ENCODE measurements around the gene CLCN2.

CLCN2 gene

DNA sequence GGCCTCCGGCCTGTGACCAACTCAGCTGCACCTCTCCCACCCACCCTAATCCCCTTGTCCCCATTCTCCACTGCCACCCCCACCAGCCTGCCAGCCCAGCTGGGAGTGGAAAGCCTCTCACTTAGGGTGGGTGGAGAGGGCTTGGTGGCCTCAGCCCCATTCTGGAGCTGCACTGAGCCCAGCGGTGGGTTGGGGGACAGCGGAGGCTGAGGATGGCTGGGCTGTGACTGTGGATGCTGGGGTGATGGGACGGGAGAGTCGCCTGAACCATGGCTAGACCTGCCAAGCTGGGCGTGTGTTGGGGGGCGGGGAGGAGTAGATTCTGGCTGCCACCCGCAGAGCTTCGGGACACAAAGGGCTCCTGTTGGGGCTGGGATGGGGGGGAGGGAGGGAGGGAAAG lies 1.8 kb downstream of the CLCN2 start:
- no peak for DNase-seq

DNA sequence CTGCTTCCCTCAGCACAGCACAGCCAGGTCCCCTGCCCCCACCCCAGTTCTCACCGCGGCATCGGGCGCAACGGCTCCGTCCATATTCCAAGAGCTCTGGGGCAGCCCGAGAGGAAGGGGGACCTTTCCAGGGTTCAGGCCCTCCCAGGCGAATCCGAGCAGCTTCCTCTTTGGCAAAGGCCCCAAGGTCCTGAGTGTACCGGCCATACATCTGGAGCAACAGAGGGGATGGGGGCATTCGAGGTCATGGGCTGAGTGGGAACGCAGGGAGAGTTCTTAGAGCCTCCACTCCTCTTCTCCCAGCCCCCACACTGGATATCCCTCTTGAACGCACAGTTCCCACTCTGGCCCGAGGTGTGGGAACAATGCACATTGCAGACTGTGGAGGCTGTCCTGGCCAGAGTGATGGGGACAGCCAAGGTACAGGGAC lies 2.5 kb downstream of the CLCN2 start:
- DNase-seq = no peak

DNA sequence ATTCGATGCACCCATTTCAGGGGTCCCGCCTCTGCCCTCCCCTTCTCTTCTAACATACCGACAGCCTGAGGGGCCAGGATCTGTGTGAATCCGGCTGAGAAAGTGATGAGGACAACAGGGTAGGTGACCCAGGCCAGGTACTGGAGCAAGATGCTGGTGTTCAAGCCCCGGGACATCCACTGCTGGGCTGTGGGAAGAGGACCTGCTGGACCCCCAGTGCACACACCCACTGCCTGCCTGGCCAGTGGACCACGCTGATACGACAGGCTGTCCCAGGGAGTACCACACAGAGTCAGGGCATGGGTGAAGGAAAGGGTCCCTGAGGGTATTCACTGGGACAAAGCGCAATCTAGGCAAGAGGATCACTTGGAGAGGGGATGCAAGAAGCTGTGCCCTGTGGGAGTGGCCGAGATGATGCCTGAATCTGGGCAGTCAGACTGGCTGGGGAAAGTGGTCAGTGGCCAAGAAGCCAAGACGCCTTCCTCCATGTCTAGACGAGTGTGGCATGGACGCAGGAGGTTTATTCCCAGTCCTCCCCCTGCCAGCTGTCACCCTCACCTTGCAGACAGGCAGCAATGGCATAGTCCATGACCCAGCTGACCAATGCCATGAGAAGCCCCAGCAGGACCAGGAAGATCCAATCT lies 3.2 kb downstream of the CLCN2 start:
- DNase-seq = no peak

DNA sequence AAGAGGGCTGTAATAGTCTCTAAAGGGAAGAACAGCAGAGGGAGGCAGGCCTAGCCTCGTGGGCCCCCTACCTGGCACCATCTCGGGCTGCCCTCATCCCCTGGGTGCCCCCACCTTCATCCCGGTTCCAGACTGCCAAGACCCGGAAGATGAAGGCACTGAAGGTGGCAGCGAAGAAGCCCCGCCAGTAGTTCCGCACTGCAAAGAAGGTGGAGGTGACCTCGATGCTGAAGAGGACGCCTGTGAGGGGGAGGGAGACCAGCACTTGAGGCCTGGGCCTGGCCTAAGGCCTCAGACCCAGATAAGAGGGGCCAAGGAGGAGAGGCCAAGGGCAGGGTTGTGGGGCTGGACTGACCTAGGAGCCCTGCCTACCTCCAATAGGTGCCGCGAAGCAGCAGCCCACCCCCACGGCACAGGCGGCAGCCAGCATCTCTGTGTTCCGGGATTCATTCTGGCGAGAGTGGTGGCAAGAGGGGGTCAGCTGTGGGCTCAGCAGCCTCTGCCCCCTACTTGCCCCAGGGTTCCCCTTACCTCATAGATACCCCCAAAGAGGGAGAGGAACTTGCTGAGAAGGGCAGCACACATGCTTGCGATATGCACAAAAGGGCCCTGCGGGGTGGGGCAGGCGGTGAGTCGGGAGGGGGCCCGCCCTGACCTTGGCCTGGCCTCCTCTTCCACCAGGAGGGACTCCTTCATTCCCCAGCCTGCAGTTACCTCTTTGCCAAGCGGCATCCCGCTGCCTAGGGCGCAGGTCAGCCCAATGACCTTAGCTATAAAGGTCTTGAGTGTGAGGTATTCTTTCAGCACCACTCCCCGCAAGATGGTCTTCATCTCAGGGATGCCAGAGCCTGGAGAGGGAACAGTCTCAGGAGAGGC lies 3.9 kb downstream of the CLCN2 start:
- DNase-seq = no peak

DNA sequence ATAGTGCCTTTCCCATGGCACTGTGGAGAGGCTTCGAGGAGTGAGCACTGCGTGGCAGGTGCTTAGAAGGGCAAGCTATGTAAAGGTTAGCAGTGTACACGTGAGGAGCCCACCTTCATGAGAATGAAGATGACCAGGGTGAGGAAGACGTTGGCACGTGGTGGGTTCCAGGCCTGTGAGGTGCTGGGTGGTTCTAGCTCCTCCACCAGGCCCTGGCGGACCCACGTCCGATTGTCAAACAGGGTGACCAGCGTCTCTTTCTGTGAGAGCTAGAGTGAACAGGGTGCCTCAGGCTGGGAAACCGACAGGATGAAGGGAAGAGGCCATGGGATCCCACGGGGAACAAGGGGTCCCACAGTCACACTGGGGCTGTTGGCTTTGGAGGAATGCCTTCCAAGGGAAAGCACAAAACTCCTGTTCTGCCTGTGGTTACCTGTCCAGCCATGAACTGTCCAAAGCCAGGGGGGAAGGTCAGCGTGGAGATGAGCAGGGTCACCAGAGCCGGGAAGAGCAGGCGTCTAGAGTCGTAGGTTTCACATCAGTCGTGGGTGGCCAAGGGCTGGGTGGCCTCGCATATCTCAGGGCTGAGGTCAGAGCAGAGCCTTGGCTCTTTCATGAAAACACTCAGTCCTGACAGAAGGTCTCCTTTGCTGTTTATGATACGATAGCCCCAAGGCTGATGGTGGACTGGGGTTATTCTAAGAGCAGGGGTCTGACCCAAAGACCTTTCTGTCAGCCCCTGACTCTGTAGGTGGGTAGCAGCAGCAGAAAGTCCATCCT lies 6.0 kb downstream of the CLCN2 start:
- no peak for DNase-seq

DNA sequence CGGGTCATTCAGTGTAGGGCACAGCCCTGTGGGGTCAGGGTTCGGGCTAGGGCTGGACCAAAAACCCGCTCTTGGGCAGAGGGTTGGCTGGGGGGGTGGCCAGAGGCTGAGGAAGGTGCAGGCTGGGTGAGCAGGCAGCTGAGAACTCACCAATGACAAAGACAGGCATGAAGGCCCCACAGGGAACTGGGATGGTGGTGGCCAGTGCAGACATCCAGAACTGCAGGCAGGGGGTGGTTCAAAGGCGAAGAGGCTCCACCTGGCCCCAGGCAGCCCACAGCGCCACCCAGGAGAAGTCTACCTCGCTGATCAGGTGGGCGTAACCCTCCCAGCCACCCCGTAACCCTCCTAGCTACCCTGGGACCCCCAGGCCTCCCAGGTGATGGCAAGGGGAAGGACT lies 6.7 kb downstream of the CLCN2 start:
- DNase-seq = no peak

DNA sequence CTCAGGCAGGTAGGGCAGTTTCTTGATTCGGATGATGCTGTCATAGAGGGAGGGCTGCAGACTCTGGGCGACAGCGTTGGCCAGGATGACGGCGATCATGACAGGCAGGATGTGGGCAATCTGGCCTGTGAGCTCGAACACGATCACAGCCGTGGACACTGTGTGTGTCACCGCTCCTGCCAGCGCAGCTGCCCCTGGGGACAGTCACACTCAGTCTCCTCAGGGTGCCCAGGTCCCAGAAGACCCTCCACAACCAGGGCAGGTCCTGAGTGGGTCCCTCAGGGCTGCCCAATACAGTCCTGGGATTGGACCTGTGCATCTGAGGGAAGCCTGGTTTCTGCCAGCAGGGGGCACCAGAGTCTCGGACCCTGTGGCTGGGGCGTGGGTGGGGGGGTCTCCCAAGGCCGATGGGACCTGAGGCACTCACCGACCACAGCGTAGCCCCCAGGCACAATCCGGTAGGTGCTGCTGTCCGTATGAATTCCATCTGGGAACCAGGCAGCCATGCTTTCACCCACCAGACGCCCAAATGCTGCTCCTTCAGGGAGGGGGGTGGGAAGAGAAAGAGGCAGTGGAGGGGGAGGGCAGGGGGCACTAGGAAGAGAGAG lies 7.2 kb downstream of the CLCN2 start:
- DNase-seq = peak; percentile 60

DNA sequence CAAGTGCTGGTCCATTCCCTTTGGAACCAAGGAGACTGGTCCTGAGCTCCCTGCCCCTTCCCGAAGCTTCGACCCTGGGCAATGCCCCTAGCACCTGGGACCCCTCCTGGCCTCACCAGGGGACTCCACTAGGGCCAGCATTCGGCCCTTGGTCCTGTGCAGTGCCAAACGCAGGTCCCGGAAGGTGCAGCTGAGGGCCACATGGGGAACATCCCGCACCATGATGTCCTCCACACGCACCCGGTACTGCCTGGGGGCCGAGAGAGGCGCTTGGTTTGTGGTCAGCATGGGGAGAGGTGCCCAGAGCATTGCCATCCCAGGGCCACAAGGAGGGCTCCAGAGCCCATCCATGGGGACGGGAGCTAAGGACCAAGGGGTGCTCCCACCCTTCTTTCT lies 7.9 kb downstream of the CLCN2 start:
- DNase-seq = no peak

DNA sequence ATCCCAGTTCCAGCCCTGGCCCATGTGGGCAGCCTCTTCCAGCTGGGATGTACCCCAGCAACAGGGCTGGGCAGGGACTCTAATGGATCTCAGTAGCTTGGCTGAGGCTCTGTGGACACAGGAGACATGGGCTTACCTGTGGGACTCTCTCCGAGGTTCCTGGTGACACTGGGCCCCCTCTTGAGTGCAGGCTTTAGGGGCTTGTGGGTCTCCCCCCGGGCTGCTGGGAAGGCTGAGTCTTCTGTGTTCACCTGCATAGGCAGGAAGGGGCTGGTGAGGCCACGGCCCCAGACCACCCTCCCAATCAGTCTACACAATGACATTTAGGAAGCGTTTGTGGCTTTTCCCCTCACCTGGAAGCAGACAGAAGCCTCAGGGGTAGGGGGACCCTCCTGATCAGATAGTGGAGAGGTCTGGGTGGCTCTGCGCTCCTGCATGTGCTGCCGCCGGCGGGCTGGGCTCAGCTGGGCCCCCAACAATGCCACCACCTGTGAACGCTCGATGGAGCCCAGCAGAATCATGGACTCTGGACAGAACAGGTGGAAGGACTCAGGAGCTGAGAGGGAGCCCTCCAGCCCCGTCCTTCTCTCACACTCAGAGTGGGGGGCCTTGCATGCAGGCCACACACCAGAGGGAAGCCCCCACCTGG lies 8.4 kb downstream of the CLCN2 start:
- DNase-seq = no peak

DNA sequence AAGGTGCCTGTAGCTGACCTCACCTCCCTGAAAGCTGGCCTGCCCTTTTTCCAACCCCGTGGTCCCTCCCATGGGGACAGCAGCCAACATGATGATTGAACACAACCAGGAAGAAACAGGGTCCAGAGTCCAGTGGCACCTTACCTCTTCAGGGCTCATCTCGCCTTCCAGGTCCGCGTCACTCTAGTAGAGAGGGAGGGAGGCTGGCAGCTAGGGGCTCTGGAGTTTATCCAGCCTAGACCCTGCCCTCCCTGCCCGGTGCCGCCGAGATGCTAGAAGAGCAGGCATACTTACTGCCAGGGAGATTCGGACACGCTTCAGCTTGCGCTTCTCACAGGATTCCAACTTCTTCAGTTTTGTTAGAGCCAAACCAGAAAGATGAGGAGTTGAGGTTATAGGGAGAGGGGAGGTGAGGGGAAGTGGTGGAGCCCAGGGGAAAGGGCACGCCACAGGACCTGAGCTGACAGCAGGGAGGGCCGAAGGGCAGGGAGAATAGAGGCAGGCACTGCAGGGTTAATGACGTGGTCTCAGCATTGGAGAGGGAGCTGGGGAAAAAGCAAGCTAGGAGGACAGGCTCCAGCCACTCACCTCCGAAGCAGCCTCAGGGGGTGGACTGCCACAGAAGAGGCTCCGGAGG lies 9.1 kb downstream of the CLCN2 start:
- DNase-seq = no peak

DNA sequence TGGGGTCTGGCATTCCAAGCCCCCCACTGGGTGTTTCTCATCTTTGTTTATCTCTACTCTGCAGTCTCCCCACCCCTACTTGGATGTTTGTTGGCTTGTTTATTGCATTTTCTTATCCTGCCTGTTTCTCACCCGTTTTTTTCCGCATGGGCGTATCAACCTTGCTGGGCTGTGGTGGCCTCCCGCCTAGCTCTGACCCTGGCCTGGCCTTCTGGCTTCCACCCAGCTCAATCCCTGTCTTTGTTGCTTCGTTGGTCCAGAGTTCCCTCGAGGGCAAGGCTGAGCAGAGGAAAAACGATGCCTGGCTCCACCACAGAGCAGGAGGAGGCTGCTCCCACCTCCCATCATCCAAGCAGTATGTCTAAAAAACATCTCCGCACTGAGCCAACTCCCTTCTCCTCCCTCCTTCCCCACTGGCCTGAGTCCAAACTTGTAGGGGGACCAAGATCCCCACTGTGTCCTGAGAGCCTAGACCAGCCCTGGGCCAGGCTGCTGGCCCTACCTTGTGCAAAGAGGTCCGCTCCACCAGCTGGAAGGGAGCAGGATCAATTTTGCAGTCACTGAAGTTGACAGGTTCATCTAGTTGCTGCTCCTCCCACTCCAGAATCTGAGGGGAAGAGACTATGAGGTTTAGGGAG lies 9.8 kb downstream of the CLCN2 start:
- DNase-seq = no peak

DNA sequence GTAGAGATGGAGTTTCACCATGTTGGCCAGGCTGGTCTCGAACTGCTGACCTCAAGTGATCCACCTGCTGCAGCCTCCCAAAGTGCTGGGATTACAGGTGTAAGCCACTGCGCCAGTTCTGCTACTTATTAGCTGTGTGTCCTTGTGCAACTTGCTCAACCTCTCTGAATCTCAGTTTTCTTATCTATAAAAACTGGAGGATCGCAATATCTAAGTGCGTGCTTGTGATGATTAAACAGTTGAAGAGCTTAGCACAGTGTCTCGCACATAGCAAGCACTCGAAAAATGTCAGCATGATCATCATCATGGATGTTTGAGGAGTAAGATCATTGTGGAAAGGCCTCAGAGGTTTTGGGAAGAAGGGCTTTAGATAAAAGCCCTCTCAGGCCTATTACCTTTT lies 10.8 kb downstream of the CLCN2 start:
- DNase-seq = no peak

DNA sequence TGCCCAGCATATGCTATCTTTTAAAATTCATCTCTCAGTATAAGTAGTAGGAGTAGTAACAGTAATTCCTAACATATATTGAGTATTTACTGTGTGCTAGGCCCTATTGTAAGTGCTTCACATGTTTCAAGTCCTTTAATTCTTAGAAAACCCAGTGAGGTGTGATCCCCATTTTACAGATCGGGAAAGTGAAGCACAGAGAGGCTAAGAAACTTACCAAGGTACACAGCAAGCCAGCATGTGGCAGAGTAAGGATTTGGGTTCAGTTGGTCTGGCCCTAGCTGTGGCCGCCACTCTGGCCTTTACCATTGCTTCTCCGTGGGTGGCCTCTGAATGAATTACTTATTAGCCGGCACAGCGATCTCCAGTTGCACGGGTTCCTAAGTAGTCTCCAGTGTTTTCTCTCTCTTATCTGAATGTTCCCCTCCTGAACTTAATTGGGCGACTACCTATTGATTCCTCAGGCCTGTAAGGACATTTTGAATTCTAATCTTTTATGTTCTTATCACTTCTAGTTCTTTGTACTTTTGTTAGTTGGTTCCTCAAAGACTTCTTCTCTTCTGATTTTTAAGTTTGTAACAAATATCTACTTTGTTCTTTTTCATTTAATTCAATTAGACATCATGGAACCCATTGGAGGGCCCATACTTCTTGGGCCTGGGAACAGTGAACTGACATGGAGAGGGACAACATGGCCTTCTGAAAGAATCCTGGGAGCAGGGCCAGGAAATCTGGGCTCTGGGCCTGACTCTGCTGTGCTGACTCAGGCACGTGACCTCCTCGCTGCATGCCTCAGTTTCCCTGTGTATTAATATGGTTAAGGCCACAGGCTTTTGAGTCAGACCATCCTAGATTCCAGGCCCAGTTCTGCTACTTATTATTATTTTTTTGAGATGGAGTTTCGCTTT lies 11.6 kb downstream of the CLCN2 start:
- DNase-seq = no peak

DNA sequence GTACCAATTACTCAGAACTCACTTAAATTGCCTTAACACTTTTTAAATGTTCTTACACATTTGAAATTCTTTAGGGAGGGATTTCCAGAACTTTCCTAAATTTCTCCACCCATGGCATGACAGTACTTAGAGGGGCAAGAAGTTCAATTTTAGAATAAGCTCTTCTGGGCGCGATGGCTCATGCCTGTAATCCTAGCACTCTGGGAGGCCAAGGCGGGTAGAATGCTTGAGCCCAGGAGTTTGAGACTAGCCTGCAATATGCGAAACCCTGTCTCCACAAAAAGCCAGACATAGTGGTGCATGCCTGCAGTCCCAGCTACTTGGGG lies 13.4 kb downstream of the CLCN2 start:
- DNase-seq = no peak

DNA sequence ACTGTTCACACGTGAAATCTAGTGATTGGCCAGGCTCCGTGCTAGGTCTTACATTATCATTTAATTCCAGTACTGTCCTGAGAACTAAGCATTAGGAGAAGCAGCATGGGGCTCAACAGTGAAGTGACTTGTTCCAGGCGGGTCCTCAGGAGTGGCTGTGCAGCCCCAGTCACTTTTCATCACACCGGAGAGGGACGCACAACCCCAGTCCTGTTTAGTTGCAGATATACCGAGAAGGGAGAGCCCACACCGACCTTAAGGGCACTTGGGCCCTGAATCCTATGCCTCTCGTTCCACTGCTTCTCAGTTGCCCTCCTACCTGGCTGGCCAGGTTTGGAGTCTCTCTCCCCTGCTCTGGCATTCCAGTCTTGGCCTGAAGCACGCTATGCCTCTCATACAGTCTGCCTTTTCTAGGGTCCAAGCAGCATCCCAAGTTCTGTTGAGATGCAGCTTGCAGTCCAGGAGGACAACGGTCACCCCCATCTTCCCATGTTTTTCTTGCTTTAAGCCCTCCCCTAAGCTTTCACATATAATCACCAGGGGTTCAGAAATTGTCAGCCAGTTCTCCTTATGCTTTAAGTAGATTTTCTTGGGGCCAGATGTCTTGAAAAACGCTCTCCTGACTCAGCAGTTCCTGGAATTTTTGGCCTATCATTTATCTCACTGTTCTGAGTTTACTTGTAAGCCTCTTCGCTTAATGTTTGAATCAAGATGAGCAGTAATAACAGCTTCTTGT lies 13.9 kb downstream of the CLCN2 start:
- DNase-seq = no peak

DNA sequence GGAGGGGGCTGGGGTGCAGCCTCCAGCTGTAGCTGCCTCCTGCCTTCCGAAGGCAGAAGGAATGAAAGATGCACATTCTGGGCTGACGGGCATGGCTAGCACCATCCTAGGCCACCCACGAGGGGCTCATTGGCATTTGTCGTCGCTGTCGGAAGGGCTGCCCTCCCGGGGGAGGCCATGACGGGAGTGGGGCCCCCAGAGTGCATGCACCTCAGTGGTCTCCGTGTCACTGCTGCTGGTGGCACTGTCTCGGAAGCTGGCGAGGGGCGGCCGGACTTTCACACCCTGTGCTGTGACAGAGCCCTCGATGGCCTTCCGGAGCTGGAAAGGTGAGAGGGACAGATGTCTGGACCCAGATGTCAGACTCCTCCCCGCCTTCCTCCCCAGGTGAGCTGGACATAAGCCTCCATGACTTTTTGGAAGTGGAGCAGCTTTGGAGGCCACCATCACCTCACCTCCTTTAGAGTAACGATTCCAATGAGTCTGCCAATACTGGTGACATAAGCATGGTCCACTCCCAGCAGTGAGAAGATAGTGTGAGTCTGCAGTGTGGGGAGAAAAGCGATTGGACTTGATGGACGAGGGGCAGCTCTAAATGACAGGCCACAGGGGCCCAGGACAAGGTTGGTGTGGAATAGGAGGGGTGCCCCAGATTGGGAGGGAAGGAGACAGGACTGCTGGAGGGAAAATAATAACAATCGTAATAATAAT lies 14.8 kb downstream of the CLCN2 start:
- no peak for DNase-seq

DNA sequence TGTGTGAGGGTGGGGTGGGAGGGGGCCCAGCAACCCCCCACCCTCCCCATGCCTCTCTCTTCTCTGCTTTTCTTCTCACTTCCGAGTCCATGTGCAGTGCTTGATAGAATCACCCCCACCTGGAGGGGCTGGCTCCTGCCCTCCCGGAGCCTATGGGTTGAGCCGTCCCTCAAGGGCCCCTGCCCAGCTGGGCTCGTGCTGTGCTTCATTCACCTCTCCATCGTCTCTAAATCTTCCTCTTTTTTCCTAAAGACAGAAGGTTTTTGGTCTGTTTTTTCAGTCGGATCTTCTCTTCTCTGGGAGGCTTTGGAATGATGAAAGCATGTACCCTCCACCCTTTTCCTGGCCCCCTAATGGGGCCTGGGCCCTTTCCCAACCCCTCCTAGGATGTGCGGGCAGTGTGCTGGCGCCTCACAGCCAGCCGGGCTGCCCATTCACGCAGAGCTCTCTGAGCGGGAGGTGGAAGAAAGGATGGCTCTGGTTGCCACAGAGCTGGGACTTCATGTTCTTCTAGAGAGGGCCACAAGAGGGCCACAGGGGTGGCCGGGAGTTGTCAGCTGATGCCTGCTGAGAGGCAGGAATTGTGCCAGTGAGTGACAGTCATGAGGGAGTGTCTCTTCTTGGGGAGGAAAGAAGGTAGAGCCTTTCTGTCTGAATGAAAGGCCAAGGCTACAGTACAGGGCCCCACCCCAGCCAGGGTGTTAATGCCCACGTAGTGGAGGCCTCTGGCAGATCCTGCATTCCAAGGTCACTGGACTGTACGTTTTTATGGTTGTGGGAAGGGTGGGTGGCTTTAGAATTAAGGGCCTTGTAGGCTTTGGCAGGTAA lies 15.9 kb downstream of the CLCN2 start:
- DNase-seq = no peak

DNA sequence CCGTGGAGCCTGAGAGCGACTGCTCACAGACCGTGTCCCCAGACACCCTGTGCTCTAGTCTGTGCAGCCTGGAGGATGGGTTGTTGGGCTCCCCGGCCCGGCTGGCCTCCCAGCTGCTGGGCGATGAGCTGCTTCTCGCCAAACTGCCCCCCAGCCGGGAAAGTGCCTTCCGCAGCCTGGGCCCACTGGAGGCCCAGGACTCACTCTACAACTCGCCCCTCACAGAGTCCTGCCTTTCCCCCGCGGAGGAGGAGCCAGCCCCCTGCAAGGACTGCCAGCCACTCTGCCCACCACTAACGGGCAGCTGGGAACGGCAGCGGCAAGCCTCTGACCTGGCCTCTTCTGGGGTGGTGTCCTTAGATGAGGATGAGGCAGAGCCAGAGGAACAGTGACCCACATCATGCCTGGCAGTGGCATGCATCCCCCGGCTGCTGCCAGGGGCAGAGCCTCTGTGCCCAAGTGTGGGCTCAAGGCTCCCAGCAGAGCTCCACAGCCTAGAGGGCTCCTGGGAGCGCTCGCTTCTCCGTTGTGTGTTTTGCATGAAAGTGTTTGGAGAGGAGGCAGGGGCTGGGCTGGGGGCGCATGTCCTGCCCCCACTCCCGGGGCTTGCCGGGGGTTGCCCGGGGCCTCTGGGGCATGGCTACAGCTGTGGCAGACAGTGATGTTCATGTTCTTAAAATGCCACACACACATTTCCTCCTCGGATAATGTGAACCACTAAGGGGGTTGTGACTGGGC lies 16.7 kb downstream of the CLCN2 start:
- DNase-seq = no peak

Measured in activated CD4-positive, alpha-beta T cell treated with anti-CD3 and anti-CD28 coated beads, Interleukin-2, amount 50 U/mL, for 16 hours (primary cell).